OCI-LY3 (cell line): ENCODE results near the gene SKAP2.

Experiments used
- EZH2phosphoT487 ChIP-seq: fragments of 200-600 bp; shearing (Covaris generic); IDR thresholded peaks from 2 replicates; pipeline ENCODE4 v1.6.1; 2018; ENCODE audit warnings: antibody characterized with exemption, mixed run types, low read depth
- TF ChIP-seq, protein P1 (sequence below): fragments of 200-600, 300-600 bp; sonication (generic); IDR thresholded peaks from 2 replicates; pipeline ENCODE4 v1.5.1; 2014; ENCODE audit warnings: antibody characterized with exemption, low read length, low read depth

DNA sequence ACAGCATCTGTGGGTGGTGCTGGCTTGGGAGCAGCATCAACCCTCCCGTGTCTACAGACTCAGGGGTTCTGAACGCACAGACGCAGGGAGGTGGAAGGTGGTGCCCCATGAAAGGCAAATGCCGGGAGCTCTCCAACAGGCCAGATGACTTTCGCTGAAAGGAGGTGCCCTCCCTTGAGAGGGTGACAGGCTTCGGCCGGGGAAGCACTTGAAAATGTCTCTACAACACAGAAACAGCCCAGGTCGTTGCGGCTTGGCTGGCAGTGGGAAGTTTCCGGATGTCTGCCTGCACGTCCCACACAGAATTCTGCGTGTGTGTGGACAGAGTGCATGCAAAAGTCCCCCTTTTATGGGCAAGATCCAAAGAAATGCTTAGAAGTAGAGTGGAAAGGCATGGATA is 239.6 kb downstream of the SKAP2 start:
- TF ChIP-seq, protein P1, sequence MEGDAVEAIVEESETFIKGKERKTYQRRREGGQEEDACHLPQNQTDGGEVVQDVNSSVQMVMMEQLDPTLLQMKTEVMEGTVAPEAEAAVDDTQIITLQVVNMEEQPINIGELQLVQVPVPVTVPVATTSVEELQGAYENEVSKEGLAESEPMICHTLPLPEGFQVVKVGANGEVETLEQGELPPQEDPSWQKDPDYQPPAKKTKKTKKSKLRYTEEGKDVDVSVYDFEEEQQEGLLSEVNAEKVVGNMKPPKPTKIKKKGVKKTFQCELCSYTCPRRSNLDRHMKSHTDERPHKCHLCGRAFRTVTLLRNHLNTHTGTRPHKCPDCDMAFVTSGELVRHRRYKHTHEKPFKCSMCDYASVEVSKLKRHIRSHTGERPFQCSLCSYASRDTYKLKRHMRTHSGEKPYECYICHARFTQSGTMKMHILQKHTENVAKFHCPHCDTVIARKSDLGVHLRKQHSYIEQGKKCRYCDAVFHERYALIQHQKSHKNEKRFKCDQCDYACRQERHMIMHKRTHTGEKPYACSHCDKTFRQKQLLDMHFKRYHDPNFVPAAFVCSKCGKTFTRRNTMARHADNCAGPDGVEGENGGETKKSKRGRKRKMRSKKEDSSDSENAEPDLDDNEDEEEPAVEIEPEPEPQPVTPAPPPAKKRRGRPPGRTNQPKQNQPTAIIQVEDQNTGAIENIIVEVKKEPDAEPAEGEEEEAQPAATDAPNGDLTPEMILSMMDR, result no peak
- no peak for TF ChIP-seq EZH2phosphoT487
